ENCODE data around the gene SLC9A7. TPM values are rescaled to one million over a fixed set of nuclear protein-coding genes. Genes with fewer than 3 reads are reported as not detected.

SLC9A7 gene
- total RNA-seq, 1 donor from 2014 or later: 10.7 TPM

DNA sequence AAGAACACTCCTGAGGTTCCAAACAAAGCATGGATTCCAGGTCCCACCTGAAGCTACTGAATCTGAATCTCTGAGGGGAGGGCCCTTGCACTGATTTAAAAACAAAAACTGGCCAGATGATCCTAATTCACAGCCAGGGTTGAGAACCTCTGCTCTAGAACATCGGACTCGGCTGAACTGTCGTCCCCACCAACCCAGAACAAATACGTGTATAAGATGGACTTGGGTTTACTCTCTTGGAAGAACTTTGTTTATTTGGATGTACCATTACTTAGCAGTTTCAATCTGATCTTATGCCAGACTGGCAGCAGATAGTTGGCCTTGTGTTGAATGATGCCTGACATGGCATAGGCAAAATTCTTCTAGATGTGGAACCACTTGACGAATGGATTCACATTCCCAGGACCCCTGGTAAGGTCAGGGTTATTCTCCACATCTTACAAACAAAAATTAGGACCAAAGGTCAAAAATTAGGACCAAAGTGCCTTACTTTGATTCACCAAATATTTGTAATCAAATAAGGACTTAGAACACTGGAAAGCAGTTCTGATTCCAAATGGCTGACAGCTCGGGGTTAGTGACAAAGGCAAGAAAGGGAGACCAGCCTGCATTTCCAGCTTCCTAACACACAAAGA is 156.3 kb downstream of the SLC9A7 start:
- TF ChIP-seq, protein P1, sequence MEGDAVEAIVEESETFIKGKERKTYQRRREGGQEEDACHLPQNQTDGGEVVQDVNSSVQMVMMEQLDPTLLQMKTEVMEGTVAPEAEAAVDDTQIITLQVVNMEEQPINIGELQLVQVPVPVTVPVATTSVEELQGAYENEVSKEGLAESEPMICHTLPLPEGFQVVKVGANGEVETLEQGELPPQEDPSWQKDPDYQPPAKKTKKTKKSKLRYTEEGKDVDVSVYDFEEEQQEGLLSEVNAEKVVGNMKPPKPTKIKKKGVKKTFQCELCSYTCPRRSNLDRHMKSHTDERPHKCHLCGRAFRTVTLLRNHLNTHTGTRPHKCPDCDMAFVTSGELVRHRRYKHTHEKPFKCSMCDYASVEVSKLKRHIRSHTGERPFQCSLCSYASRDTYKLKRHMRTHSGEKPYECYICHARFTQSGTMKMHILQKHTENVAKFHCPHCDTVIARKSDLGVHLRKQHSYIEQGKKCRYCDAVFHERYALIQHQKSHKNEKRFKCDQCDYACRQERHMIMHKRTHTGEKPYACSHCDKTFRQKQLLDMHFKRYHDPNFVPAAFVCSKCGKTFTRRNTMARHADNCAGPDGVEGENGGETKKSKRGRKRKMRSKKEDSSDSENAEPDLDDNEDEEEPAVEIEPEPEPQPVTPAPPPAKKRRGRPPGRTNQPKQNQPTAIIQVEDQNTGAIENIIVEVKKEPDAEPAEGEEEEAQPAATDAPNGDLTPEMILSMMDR (conservative IDR thresholded peaks at IDR 0.05; ENCODE audit: low read depth, low read length): no peak
- DNase-seq (ENCODE audit: low read depth): no peak
- no peak overlapping the region for H3K4me3 ChIP-seq (ENCODE audit: low read depth, low read length)

- H3K4me3 ChIP-seq (ENCODE audit: low read depth, low read length): no peak overlapping the region
- TF ChIP-seq, protein P1 (conservative IDR thresholded peaks at IDR 0.05; ENCODE audit: low read depth, low read length): no peak
- DNase-seq (ENCODE audit: low read depth): no peak
These were observed 157.6 kb downstream of the SLC9A7 start for GRCh38 chrX:46601283-46601682.

DNA sequence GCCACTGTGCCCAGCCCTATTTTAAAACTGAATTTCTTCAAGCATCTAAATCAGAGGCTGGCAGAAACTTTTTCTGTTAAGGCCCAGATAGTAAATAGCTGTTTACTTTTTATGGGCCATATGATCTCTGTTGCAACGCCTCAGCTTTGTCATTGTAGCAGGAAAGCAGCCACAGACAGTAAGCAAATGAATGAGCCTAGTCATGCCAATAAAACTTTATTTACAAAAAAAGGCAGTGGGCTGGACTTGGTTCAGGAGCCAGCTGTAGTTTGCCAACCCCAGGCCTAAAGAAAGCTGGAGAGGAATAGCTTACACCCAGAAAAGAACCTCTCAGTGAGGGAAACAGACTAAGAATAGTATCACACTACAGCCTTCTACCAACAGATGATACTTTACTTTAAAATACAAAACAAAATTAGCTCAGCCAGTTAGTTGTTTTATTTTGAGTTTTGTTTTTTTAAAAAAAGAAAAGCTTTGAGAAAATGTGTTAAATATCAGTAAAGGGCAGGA is 159.8 kb downstream of the SLC9A7 start:
- TF ChIP-seq, protein P1 (conservative IDR thresholded peaks at IDR 0.05; ENCODE audit: low read depth, low read length): no peak
- no peak overlapping the region for H3K4me3 ChIP-seq (ENCODE audit: low read depth, low read length)
- no peak for DNase-seq (ENCODE audit: low read depth)

GRCh38 chrX:46597771-46598170 is 161.1 kb downstream of the SLC9A7 start:
- no peak for DNase-seq (ENCODE audit: low read depth)
- TF ChIP-seq, protein P1 (conservative IDR thresholded peaks at IDR 0.05; ENCODE audit: low read depth, low read length): no peak
- H3K4me3 ChIP-seq (ENCODE audit: low read depth, low read length): no peak overlapping the region

- H3K4me3 ChIP-seq (ENCODE audit: low read depth, low read length): no peak overlapping the region
- DNase-seq (ENCODE audit: low read depth): no peak
- TF ChIP-seq, protein P1 (conservative IDR thresholded peaks at IDR 0.05; ENCODE audit: low read depth, low read length): no peak
These were observed 161.7 kb downstream of the SLC9A7 start for GRCh38 chrX:46597208-46597607.

DNA sequence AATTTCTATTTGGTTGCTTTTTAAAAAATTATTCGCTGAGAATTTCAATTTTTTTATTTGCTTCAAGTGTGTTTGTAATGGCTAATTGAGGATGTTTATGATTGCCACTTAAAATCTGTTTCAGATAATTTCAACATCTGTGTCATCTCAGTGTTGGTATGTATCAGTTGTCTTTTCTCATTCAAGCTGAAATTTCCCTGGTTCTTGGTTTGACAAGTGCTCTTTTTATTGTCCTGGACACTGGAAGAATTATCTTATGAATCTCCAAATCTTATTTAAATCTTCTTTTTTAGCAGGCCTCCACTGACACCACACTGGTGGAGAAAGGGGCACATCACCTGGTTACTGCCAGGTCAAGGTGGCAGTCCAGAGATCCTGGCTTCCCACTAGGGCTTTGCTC is 163.8 kb downstream of the SLC9A7 start:
- TF ChIP-seq, protein P1 (conservative IDR thresholded peaks at IDR 0.05; ENCODE audit: low read depth, low read length): no peak
- H3K4me3 ChIP-seq (ENCODE audit: low read depth, low read length): no peak overlapping the region
- DNase-seq (ENCODE audit: low read depth): no peak

All from epithelial cell of proximal tubule (primary cell).